B cell (primary cell): ENCODE results near the gene TMEM234. TPM values are rescaled to one million over a fixed set of nuclear protein-coding genes. Genes with fewer than 3 reads are reported as not detected.
A peak's percentile ranks its signal among the peaks of the same experiment; 100 is the strongest.

Experiments
- ATAC-seq: fragments of 200-7000 bp; cut with Tn5 transposase; one replicate; pipeline ENCODE4 v1.10.0; 2021; ENCODE audit warnings: low read depth, mild to moderate bottlenecking, moderate number of reproducible peaks, moderate library complexity
- CTCF ChIA-PET: fragments of 350-600 bp; sonication (Branson Sonifier 250); formaldehyde crosslinking; loops from one replicate; lab custom pipeline; 2021; ENCODE audit warnings: antibody characterized with exemption, inconsistent platforms; lab: Charles Lee
- POLR2A ChIA-PET: fragments of 350-600 bp; sonication (Branson Sonifier 250); formaldehyde crosslinking; loops from one replicate; lab custom pipeline; 2021; ENCODE audit warnings: antibody characterized with exemption; lab: Charles Lee
- DNase-seq: peaks from one replicate; pipeline ENCODE4 v3.0.0; 2013
- H2AFZ ChIP-seq: 2 replicates; pipeline ENCODE4 v1.6.1; 2012; ENCODE audit warnings: mild to moderate bottlenecking, low read depth, low read length; ENCODE audit not compliant: insufficient read depth, poor library complexity, severe bottlenecking
- H3K27ac ChIP-seq, 2 donors: 1 replicate in 1 of 2; 2 replicates in 1 of 2; pipeline ENCODE4 v1.5.1; 2012 to 2013; ENCODE audit warnings: low read length in 2 of 2, mild to moderate bottlenecking in 2 of 2, moderate library complexity in 1 of 2
- H3K27me3 ChIP-seq, 4 experiments: fragments of 200-600 bp in 1 of 4; sonication (generic) in 1 of 4; replicated peaks in 1 of 4; 1 replicate in 2 of 4; 2 replicates in 2 of 4; pipeline versions ENCODE4 v1.6.1 to v1.7.0; 2013 to 2016; ENCODE audit warnings: low read length in 3 of 4, mild to moderate bottlenecking in 2 of 4, mixed read lengths in 1 of 4, moderate library complexity in 1 of 4; ENCODE audit not compliant: insufficient read depth in 4 of 4, control insufficient read depth in 3 of 4; ENCODE audit errors: control extremely low read depth in 1 of 4
- H3K36me3 ChIP-seq, 2 experiments: replicated peaks in 1 of 2; 1 replicate in 1 of 2; 2 replicates in 1 of 2; pipeline versions ENCODE4 v1.6.1 to v1.7.1; 2013; ENCODE audit warnings: low read length in 1 of 2; ENCODE audit not compliant: insufficient read depth in 2 of 2, control insufficient read depth in 1 of 2; ENCODE audit errors: control extremely low read depth in 1 of 2, extremely low read depth in 1 of 2
- H3K4me1 ChIP-seq, 2 donors: fragments of 200-600 bp in 1 of 2; sonication (generic) in 1 of 2; 1 replicate in 1 of 2; 2 replicates in 1 of 2; pipeline versions ENCODE4 v1.5.1 to v1.6.1; 2013 to 2017; ENCODE audit warnings: low read length in 2 of 2; ENCODE audit not compliant: control insufficient read depth in 2 of 2, insufficient read depth in 2 of 2
- H3K4me2 ChIP-seq: replicated peaks from 2 replicates; pipeline ENCODE3; 2012; ENCODE audit warnings: mild to moderate bottlenecking, low read depth, low read length; ENCODE audit not compliant: poor library complexity, severe bottlenecking
- H3K4me3 ChIP-seq, 5 experiments: fragments of 200-600 bp in 1 of 5; sonication (generic) in 1 of 5; 1 replicate in 3 of 5; 2 replicates in 2 of 5; pipeline versions ENCODE4 v1.5.1 to v1.7.0; 2011 to 2016; ENCODE audit warnings: low read length in 4 of 5, mild to moderate bottlenecking in 4 of 5, low read depth in 2 of 5, control low read depth in 1 of 5, moderate library complexity in 1 of 5; ENCODE audit not compliant: insufficient read depth in 1 of 5; ENCODE audit errors: control extremely low read depth in 1 of 5, extremely low read depth in 1 of 5
- H3K79me2 ChIP-seq: fragments of 200-600 bp; sonication (generic); one replicate; pipeline ENCODE4 v1.6.0; 2016; ENCODE audit warnings: low read length; ENCODE audit not compliant: control insufficient read depth, insufficient read depth
- H3K9ac ChIP-seq: fragments of 200-600 bp; sonication (generic); 2 replicates; pipeline ENCODE4 v1.6.1; 2017; ENCODE audit warnings: mild to moderate bottlenecking, low read length, moderate library complexity
- H3K9me3 ChIP-seq, 3 donors: one replicate each; pipeline versions ENCODE4 v1.6.1 to v1.7.1; 2013; ENCODE audit warnings: low read length in 2 of 3; ENCODE audit not compliant: control insufficient read depth in 2 of 3, insufficient read depth in 1 of 3; ENCODE audit errors: control extremely low read depth in 1 of 3
- H4K20me1 ChIP-seq: 2 replicates; pipeline ENCODE4 v1.6.0; 2012; ENCODE audit warnings: mild to moderate bottlenecking, low read length; ENCODE audit not compliant: insufficient read depth, control insufficient read depth, poor library complexity, severe bottlenecking
- H3K27ac Mint-ChIP-seq: one replicate; pipeline ENCODE4 v1.8.0; 2021; ENCODE audit warnings: mixed read lengths
- H3K27me3 Mint-ChIP-seq: one replicate; pipeline ENCODE4 v1.8.0; 2021; ENCODE audit warnings: mixed read lengths
- H3K4me1 Mint-ChIP-seq: one replicate; pipeline ENCODE4 v1.8.0; 2021; ENCODE audit warnings: mixed read lengths
- H3K4me3 Mint-ChIP-seq: one replicate; pipeline ENCODE4 v1.8.0; 2021; ENCODE audit warnings: mixed read lengths
- H3K9me3 Mint-ChIP-seq: one replicate; pipeline ENCODE4 v1.8.0; 2022; ENCODE audit warnings: mixed read lengths; ENCODE audit not compliant: insufficient read depth
- EZH2 ChIP-seq: IDR thresholded peaks from 2 replicates; pipeline ENCODE4 v1.6.1; 2012; ENCODE audit warnings: borderline replicate concordance, low read depth, mild to moderate bottlenecking, moderate library complexity, low read length; ENCODE audit not compliant: insufficient read depth, poor library complexity, severe bottlenecking
- WGBS: methylation state at CpG from one replicate; pipeline ENCODE4 v1.1.5; 2013; ENCODE audit warnings: missing lambda C conversion rate; ENCODE audit not compliant: insufficient coverage; 5-methylcytosine and 5-hydroxymethylcytosine counted together
- intact Hi-C: fragments of 100-400 bp; cut with micrococcal nuclease; formaldehyde crosslinking; loops from one replicate; pipeline ENCODE4 v1.10.0; 2022
- polyA plus RNA-seq: library from polyadenylated mRNA; depleted of rRNA; stranded (reverse); fragments of >200 nt; gene quantifications from 2 replicates; pipeline ENCODE4 v1.2.3, GENCODE V29; 2012
- total RNA-seq, 2 donors: library from RNA; stranded (reverse); fragments of 120-200 nt in 1 of 2; gene quantifications; 1 replicate in 1 of 2; 2 replicates in 1 of 2; pipeline versions ENCODE4 v1.2.3 to v1.2.4, GENCODE V29; 2013 to 2022
- TF ChIP-seq, protein P1 (sequence below): fragments of 200-600 bp; IDR thresholded peaks from one replicate; pipeline ENCODE4 v1.8.0; 2022; ENCODE audit warnings: antibody characterized with exemption, mild to moderate bottlenecking

TMEM234 gene
- total and polyA plus RNA-seq, 2 donors (not counting 1 experiment from before 2014, with no cell fraction given) = 22.0 to 60.8 TPM

DNA sequence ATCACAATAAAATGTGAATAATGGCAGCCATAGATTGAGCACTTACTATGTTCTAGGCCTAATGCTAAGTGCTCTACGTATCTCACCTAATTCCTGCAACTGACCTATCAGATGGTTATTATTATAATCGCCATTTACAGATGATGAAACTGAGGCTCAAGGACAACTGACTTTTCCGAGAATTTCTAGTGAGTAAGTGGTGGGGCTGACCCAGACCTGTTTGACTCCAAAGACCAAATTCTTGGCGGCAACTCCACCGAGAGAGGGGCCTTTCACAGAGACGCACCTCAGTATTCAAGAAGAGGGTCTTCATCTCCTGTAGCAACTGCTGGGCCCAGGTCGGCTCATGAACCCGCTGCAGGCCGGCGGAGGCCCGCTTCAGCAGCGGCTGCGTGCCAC is 573 bp downstream of the TMEM234 start:
- peaks cover 43% of the 10 kb centered on the region for H3K4me1 Mint-ChIP-seq
- peak overlapping the region; percentile 80 for H2AFZ ChIP-seq
- intact Hi-C loops = no loop called here
- H3K9me3 ChIP-seq = no peaks in the 10 kb centered on the region
- H3K9ac ChIP-seq = peak overlapping the region; percentile 97
- H3K4me2 ChIP-seq = peak overlapping the region; percentile 87
- ChIA-PET CTCF (interaction anchor here (3.6 kb wide), 1 partner anchor 18 kb away, joined by 15 read pairs; no protein-coding TSS in a partner anchor), POLR2A (interaction anchor here (0.6 to 1.5 kb wide), 6 partner anchors 16 to 207 kb away, joined by 3 to 4 read pairs (median 4); partner anchors contain the start of genes CCDC28B, IQCC and MARCKSL1)
- H3K9me3 Mint-ChIP-seq = no peaks in the 10 kb centered on the region
- H3K27ac ChIP-seq = peak overlapping the region; percentile 72 to 94
- no peaks in the 10 kb centered on the region for H3K27me3 Mint-ChIP-seq
- H3K4me3 Mint-ChIP-seq = peak overlapping the region; percentile 97
- H4K20me1 ChIP-seq = peaks cover 8% of the 10 kb centered on the region
- no peaks in the 10 kb centered on the region for H3K27me3 ChIP-seq
- H3K4me1 ChIP-seq = peaks cover 28 to 30% of the 10 kb centered on the region in 2 donors
- peaks cover 3 to 35% of the 10 kb centered on the region in 2 experiments for H3K36me3 ChIP-seq
- TF ChIP-seq, protein P1, sequence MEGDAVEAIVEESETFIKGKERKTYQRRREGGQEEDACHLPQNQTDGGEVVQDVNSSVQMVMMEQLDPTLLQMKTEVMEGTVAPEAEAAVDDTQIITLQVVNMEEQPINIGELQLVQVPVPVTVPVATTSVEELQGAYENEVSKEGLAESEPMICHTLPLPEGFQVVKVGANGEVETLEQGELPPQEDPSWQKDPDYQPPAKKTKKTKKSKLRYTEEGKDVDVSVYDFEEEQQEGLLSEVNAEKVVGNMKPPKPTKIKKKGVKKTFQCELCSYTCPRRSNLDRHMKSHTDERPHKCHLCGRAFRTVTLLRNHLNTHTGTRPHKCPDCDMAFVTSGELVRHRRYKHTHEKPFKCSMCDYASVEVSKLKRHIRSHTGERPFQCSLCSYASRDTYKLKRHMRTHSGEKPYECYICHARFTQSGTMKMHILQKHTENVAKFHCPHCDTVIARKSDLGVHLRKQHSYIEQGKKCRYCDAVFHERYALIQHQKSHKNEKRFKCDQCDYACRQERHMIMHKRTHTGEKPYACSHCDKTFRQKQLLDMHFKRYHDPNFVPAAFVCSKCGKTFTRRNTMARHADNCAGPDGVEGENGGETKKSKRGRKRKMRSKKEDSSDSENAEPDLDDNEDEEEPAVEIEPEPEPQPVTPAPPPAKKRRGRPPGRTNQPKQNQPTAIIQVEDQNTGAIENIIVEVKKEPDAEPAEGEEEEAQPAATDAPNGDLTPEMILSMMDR = no peak
- TF ChIP-seq EZH2 = no peak
- peak overlapping the region; percentile 98 for H3K27ac Mint-ChIP-seq
- peaks cover 53% of the 10 kb centered on the region for H3K79me2 ChIP-seq
- DNase-seq (no peak), ATAC-seq (no peak)
- H3K4me3 ChIP-seq = peak overlapping the region; percentile 61 to 99 (median 93)
- WGBS = 16% methylated on average over 11 of the region's 13 CpGs
